Dendritic cell treated with granulocyte-macrophage colony-stimulating factor and Interleukin-4, amounts not matched to agents 40 ng/mL and 50 ng/mL, for 4 days (primary cell): ENCODE results near the gene HACE1.
"Not testable (repeated sequence)": the region's sequence is repeated elsewhere in the genome, so short reads cannot be mapped to it uniquely, and the experiment has no call there.

Experiments
- H3K27ac Mint-ChIP-seq: one replicate; pipeline ENCODE4 v1.8.0; 2022; ENCODE audit warnings: mild to moderate bottlenecking, mixed read lengths
- H3K27me3 Mint-ChIP-seq: one replicate; pipeline ENCODE4 v1.8.0; 2022; ENCODE audit warnings: mild to moderate bottlenecking, mixed read lengths
- H3K36me3 Mint-ChIP-seq: one replicate; pipeline ENCODE4 v1.8.0; 2022; ENCODE audit warnings: low read depth, mixed read lengths
- H3K4me1 Mint-ChIP-seq: one replicate; pipeline ENCODE4 v1.8.0; 2022; ENCODE audit warnings: low read depth, mixed read lengths
- H3K4me3 Mint-ChIP-seq: one replicate; pipeline ENCODE4 v1.8.0; 2022; ENCODE audit warnings: mild to moderate bottlenecking, moderate library complexity, mixed read lengths
- H3K9me3 Mint-ChIP-seq: one replicate; pipeline ENCODE4 v1.8.0; 2022; ENCODE audit warnings: mixed read lengths
- intact Hi-C: fragments of 100-400 bp; cut with micrococcal nuclease; formaldehyde crosslinking; loops from one replicate; pipeline ENCODE4 v1.15.0; 2022

Gene HACE1, protein sequence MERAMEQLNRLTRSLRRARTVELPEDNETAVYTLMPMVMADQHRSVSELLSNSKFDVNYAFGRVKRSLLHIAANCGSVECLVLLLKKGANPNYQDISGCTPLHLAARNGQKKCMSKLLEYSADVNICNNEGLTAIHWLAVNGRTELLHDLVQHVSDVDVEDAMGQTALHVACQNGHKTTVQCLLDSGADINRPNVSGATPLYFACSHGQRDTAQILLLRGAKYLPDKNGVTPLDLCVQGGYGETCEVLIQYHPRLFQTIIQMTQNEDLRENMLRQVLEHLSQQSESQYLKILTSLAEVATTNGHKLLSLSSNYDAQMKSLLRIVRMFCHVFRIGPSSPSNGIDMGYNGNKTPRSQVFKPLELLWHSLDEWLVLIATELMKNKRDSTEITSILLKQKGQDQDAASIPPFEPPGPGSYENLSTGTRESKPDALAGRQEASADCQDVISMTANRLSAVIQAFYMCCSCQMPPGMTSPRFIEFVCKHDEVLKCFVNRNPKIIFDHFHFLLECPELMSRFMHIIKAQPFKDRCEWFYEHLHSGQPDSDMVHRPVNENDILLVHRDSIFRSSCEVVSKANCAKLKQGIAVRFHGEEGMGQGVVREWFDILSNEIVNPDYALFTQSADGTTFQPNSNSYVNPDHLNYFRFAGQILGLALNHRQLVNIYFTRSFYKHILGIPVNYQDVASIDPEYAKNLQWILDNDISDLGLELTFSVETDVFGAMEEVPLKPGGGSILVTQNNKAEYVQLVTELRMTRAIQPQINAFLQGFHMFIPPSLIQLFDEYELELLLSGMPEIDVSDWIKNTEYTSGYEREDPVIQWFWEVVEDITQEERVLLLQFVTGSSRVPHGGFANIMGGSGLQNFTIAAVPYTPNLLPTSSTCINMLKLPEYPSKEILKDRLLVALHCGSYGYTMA

DNA sequence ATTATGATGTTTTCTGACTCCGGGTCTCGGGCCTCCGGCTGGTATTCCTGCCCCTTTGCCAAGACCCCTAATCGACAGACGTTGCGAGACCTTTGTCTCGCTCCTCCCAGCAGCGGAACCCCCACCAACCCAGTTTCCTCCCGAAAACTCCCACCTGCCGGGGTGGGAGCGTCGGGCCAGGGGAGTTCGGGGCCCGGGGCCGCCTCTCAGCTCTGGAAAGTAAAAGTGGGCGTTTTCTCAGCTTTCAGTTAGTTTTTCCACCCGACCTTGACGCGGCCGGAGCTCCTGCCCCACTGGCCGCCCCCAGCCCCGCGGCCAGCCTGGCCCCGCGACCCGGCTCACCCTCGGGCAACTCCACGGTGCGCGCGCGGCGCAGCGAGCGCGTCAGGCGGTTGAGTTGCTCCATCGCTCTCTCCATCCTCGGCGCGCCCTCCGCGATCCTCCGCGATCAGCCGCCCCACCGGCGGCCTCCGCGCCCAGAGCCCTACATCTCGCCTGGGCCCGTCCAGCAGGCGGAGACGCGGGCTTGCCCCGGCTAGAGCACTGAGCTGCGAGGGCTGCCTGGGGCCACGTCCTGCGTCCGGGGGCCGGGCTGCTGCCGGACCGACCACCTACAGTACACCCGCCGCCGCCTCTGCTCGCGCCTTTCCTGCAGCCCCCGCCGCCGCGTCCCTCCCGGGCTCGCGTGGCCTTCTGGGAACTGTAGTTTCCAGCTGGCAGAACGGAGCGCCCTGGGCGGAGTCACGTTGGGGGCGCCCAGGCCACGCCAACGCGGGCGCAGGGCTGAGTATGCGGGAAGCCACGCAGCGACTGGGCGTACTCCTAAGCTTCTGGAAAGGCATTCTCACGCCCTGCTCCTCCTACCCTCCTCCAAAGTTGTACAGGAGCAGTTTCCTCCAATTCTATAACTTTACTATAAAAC is at the start of gene HACE1:
Gene HACE1, minus strand, starts transcription at position 695 of the 922 bp plus-strand sequence. Its CDS starts 277 bp downstream, at position 418.
- peak within 1 kb of the TSS; percentile 85 for H3K4me3 Mint-ChIP-seq
- H3K4me1 Mint-ChIP-seq: peaks cover 11% of the 10 kb centered on the region
- intact Hi-C loops: loop anchor here (5.0 kb wide), 1 partner anchor 543 kb away; the partner anchor contains the start of gene PREP
- H3K9me3 Mint-ChIP-seq: no peaks in the 10 kb centered on the region
- peak within 1 kb of the TSS; percentile 77 for H3K27ac Mint-ChIP-seq
- peaks cover 6% of the 10 kb centered on the region for H3K36me3 Mint-ChIP-seq
- peaks cover 8% of the 10 kb centered on the region for H3K27me3 Mint-ChIP-seq

DNA sequence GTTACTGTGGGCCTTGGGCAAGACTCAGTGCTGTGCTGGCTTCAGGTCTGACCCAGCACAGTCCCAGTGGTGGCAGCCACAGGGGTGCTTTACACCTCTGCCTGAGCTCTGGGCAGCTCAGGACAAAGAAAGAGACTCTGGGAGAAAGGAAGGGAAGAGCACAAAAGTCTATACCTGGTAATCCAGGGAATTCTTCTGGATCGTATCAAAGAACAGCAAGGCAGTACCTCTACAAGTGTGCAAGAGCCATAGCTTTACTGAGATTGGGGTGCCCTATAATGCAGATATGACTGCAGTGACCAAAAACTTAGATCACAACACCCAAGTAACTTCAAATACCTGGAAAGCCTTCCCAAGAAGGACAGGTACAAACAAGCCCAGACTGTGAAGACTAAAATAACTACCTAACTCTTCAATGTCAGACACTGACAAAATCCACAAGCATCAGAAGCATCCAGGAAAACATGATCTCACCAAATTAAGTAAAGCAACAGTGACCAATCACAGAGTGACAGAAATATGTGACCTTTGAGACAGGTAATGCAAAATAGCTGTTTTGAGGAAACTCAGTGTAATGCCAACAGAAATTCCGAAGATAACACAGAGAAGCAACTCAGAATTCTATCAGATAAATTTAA is 49.3 kb upstream of the HACE1 start:
- intact Hi-C loops: no loop called here
- Mint-ChIP-seq H3K9me3 (no peaks in the 10 kb centered on the region), H3K36me3 (no peaks in the 10 kb centered on the region), H3K27me3 (peaks cover 2% of the 10 kb centered on the region), H3K4me3 (no peak overlapping the region), H3K27ac (no peak overlapping the region), H3K4me1 (no peaks in the 10 kb centered on the region)

DNA sequence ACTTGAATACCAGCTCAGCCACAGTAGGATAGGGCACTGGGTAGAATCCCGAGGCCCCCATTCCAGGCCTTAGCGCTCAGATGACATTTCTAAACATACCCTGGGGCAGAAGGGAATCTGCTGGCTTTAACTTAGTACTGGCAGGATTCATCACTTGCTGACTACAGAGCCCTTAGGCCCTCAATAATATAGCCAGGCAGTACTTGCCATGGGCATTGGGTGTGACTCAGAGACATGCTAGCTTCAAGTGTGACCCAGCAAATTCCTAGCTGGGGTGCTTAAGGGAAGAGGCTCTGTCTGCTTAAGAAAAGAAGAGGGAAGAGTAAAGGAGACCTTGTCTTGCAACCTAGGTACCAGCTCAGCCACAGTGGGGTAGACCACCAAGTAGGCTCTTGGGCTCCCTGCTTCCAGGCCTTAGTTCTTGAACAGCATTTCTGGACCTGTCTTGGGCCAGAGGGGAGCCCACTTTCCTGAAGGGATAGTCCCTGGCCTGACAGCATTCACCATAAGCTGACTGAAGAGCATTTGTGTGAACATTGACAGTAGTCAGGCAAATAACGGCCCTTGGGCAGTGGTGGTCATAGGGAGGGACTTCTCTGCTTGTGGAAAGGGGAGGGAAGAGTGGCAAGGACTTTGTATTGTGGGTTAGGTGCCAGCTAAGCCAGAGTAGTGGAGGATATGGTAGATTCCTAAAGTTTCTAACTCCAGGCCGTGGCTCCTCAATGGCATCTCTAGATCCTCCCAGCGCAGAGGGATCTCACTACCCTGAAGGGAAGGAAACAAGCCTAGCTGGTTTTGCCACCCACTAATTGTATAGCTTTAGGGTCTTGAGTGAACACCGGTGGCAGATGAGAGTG is 48.5 kb upstream of the HACE1 start:
- Mint-ChIP-seq H3K36me3 (no peaks in the 10 kb centered on the region), H3K4me3 (no peak overlapping the region), H3K4me1 (no peaks in the 10 kb centered on the region), H3K27me3 (peaks cover 2% of the 10 kb centered on the region), H3K9me3 (no peaks in the 10 kb centered on the region), H3K27ac (no peak overlapping the region)
- intact Hi-C loops: no loop called here

DNA sequence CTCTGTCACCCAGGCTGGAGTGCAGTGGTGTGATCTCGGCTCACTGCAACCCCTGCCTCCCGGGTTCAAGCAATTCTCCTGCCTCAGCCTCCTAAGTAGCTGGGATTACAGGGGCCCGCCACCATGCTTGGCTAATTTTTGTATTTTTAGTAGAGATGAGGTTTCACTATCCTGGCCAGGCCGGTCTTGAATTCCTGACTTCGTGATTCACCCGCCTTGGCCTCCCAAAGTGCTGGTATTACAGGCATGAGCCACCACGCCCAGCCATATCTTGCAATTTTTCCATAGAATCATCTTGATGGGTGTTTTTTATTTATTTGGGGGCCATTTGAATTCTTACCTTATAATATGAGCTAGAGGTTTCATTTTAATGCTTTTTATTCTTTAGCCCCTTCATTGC is 39.2 kb upstream of the HACE1 start:
- H3K9me3 Mint-ChIP-seq, H3K4me1 Mint-ChIP-seq, H3K4me3 Mint-ChIP-seq, H3K27me3 Mint-ChIP-seq, H3K36me3 Mint-ChIP-seq, intact Hi-C loops, H3K27ac Mint-ChIP-seq: not testable (repeated sequence)

DNA sequence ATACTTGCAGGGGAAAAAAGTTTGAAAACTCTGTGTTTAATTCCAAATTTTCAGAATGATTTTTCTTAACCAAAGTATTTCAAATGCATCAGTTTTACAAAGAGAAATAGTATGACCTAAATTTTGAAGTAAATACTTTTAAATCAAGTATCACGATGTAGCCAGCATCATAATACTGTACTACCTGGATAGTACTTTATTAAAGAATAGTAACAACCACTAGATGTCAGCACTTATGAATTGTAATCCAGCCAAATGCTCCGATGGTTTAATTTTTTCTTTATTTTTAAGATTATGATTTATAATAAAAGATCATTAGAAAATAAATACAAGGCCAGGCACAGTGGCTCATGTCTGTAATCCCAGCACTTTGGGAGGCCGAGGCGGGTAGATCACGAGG is 37.2 kb upstream of the HACE1 start:
- H3K4me1 Mint-ChIP-seq: no peaks in the 10 kb centered on the region
- no peaks in the 10 kb centered on the region for H3K36me3 Mint-ChIP-seq
- peaks cover 3% of the 10 kb centered on the region for H3K27me3 Mint-ChIP-seq
- no peaks in the 10 kb centered on the region for H3K9me3 Mint-ChIP-seq
- intact Hi-C loops: no loop called here
- no peak overlapping the region for H3K27ac Mint-ChIP-seq
- no peak overlapping the region for H3K4me3 Mint-ChIP-seq

DNA sequence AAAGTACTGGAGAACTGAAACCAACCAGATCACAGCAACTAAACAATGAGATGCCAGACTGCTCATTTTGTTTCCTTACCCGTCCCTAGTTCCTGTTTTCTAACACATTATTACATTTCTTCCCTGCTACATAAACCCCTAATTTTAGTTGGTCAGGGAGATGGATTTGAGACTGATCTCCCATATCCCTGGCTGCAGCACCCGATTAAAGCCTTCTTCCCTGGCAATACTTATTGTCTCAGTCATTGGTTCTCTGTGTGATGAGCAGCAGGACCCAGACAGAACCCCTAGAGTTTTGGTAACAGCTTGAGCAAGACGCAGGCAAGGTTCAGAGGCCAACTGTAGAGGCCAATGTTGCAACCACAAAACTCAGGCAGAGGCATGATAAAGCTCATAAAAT is 28.3 kb upstream of the HACE1 start:
- H3K4me1 Mint-ChIP-seq: no peaks in the 10 kb centered on the region
- H3K27me3 Mint-ChIP-seq: peaks cover 3% of the 10 kb centered on the region
- no peak overlapping the region for H3K27ac Mint-ChIP-seq
- intact Hi-C loops: no loop called here
- H3K36me3 Mint-ChIP-seq: no peaks in the 10 kb centered on the region
- peaks cover 11% of the 10 kb centered on the region for H3K9me3 Mint-ChIP-seq
- H3K4me3 Mint-ChIP-seq: no peak overlapping the region

DNA sequence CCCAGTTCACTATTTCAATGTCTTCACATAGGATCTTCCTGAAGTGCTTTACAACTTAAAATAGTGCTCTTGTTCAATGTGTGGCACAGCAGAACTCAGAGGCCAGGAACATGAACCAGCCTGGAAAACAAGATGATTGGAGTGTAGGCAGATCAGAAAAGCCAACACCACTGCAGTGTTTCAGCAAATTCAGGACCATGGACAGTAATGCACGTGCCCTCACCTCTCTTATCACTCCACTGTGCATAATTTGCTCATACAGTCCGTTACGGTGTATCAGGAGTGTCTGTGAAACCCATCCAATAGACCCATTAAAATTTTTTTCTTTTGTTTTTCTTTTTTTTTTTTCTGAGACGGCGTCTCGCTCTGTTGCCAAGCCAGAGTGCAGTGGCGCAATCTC is 27.6 kb upstream of the HACE1 start:
- H3K27me3 Mint-ChIP-seq: peaks cover 3% of the 10 kb centered on the region
- intact Hi-C loops: no loop called here
- H3K4me1 Mint-ChIP-seq: no peaks in the 10 kb centered on the region

DNA sequence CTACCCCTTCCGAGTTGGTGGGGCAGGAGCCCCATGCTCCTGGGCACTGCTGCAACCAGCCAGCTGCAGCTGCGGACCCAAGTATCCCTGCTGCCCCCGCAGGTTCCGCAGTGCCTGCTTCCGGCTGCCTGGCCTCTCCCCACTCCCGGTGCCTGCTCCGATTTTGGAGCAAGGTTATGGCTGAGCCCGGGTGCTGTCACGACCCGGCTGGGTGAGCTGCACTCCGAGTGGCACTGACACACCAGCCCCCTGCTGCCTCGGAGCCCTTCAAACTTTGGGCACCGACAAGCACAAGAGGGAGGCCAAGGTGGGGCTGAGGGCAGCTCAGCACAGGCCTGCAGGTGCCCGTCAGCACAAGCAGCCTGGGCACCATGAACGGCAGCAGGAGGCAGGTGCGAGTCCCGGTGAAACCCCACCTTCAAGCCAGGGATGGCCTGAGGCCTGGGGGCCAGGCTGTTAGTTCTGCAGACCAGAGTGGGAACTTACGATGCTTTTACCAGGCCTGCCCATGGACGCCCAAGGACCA is 25.9 kb upstream of the HACE1 start:
- H3K4me3 Mint-ChIP-seq: no peak overlapping the region
- H3K27me3 Mint-ChIP-seq: peaks cover 2% of the 10 kb centered on the region
- intact Hi-C loops: no loop called here
- H3K27ac Mint-ChIP-seq: no peak overlapping the region
- H3K9me3 Mint-ChIP-seq: peaks cover 11% of the 10 kb centered on the region
- H3K36me3 Mint-ChIP-seq: no peaks in the 10 kb centered on the region
- no peaks in the 10 kb centered on the region for H3K4me1 Mint-ChIP-seq

More for the DNA sequence above, 27.6 kb upstream of the HACE1 start:
- Mint-ChIP-seq H3K9me3 (peaks cover 11% of the 10 kb centered on the region), H3K36me3 (no peaks in the 10 kb centered on the region), H3K27ac (no peak overlapping the region), H3K4me3 (no peak overlapping the region)

DNA sequence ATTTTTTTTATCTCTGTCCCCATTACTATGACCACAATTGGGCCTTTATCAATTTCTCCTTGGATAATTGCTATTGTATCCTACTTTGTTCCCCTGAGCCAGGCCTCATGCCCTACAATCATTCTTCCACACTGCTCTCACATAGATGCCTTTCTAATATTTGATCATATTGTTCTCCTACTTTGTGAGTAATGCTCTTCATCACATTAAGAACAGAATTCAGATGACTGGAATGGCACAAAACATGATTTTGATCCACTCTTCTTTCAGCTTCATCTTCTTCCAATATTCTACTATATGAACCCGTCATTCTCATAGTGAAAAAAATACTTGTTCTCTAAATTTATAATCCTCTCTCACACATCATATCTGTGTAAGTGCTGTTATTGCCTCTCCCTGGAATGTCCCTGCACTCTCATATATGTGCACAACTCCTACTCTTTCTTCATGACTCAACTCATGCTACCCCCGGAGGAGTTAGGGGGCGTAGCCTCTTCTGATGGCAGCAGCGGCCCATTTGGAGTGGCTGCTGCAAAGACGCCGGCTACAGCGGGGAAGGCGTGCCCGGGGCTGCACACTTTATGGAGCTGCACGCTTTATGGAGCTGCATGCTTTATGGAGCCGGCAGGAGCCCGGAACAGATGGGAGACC is 25.3 kb upstream of the HACE1 start:
- Mint-ChIP-seq H3K36me3 (no peaks in the 10 kb centered on the region), H3K9me3 (peaks cover 11% of the 10 kb centered on the region), H3K4me3 (no peak overlapping the region), H3K4me1 (no peaks in the 10 kb centered on the region), H3K27me3 (peaks cover 2% of the 10 kb centered on the region), H3K27ac (no peak overlapping the region)
- intact Hi-C loops: no loop called here

DNA sequence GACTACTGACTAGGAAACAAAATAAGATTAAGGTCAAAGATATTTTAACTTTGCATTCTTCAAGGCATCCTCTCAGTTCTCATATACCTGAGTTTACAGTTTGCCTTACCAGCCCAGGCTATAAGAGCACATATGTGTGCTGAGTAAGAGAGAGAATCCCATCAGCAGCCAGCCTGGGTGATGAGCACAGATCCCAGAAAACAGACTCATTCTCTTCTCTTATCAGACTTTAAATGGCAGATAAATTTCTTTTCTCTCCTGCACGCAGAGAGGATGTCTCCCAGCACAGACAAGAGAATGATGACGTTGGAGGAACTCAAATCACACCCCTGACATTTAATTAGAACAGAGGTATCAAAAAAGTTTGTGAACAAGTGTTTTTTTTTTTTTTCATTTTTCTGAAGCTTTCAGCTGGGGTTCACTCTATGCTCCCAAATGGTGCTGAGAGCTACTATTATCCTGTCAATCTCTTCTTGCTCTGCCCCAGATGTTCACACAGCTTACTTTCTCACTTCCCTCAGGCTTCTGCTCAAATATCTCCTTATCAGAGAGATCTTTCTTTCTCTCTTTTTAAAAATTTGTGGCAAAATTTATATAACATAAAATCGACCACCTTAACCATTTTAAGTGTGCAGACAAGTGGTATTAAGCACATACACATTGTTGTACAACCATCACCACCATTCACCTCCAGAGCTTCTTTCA is 22.4 kb upstream of the HACE1 start:
- H3K4me1 Mint-ChIP-seq: no peaks in the 10 kb centered on the region
- intact Hi-C loops: no loop called here
- no peaks in the 10 kb centered on the region for H3K27me3 Mint-ChIP-seq
- no peaks in the 10 kb centered on the region for H3K36me3 Mint-ChIP-seq
- no peak overlapping the region for H3K27ac Mint-ChIP-seq
- no peak overlapping the region for H3K4me3 Mint-ChIP-seq
- no peaks in the 10 kb centered on the region for H3K9me3 Mint-ChIP-seq

DNA sequence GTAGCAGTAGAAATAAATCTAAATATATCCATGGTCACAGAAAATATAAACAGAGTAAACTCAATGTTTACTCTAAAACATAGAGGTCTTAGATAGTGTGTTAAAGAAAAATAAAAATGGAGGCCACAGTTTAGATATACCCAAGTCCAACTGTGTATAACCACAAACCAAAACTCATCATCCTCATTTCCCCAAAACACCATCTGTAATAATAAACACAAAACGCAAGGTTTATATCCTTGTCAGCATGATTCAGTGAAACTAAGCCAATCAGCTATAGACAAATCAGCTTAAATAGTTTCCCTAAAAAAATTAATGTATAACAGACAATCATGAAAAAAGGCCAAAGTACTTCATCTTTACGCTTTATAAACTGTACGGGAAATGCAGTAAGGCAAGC is 2.7 kb upstream of the HACE1 start:
- Mint-ChIP-seq H3K27ac (no peak overlapping the region), H3K4me3 (no peak overlapping the region), H3K4me1 (peaks cover 11% of the 10 kb centered on the region), H3K36me3 (peaks cover 6% of the 10 kb centered on the region), H3K9me3 (no peaks in the 10 kb centered on the region), H3K27me3 (peaks cover 16% of the 10 kb centered on the region)
- intact Hi-C loops: no loop called here
